Esophagus muscularis mucosa (tissue), 4 donors: Measurements from ENCODE around the gene SSRP1.

Experiments used
- EP300 ChIP-seq: sonication (generic); formaldehyde crosslinking; IDR thresholded peaks from one replicate; pipeline ENCODE4 v1.6.1; 2017; ENCODE audit warnings: antibody characterized with exemption
- POLR2A ChIP-seq: fragments of 450-650 bp; IDR thresholded peaks from one replicate; pipeline ENCODE4 v1.6.1; 2017; ENCODE audit warnings: antibody characterized with exemption, moderate library complexity, mild to moderate bottlenecking, low read depth
- POLR2AphosphoS5 ChIP-seq, 2 donors: sonication (generic); formaldehyde crosslinking; IDR thresholded peaks; one replicate each; pipeline ENCODE4 v1.6.1; 2017; ENCODE audit warnings: antibody characterized with exemption in 2 of 2
- TF ChIP-seq, protein P1 (sequence below), 3 experiments: fragments of 200-600 bp in 2 of 3; fragments of 450-650 bp in 1 of 3; sonication (generic) in 2 of 3; IDR thresholded peaks; one replicate each; pipeline ENCODE4 v1.5.1; 2017 to 2019; ENCODE audit warnings: antibody characterized with exemption in 3 of 3, mild to moderate bottlenecking in 2 of 3, moderate library complexity in 1 of 3

DNA sequence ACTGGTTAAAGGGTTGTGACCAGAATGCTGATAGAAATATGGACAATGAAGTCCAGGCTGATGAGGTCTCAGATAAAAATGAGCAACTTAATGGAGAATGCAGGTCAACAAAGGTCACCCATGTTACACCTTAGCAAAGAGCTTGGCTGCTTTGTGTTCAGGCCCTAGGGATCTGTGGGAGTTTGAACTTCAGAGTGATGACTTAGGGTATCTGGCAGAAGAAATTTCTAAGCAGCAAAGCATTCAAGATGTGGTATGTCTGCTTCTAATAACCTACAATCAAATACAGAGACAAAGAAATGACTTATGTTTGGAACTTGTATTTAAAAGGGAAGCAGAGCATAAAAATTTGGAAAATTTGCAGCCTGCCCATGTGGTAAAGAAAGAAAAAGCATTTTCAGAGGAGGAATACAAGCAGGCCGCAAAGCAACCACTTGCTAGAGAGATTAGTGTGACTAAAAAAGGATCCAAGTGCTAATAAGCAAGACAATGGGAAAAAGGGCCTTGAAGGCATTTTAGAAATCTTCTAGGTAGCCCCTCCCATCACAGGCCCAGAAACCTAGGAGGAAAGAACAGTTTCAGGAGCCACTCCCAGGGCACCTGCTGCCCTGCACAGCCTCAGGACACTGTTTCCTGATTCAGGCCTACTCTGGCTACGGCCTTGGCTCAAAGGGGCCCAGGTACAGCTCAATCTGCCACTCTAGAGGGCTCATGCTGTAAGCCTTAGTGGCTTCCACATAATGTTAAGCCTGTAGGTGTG lies 52.3 kb downstream of the SSRP1 start:
- TF ChIP-seq POLR2A, result no peak
- TF ChIP-seq, protein P1, sequence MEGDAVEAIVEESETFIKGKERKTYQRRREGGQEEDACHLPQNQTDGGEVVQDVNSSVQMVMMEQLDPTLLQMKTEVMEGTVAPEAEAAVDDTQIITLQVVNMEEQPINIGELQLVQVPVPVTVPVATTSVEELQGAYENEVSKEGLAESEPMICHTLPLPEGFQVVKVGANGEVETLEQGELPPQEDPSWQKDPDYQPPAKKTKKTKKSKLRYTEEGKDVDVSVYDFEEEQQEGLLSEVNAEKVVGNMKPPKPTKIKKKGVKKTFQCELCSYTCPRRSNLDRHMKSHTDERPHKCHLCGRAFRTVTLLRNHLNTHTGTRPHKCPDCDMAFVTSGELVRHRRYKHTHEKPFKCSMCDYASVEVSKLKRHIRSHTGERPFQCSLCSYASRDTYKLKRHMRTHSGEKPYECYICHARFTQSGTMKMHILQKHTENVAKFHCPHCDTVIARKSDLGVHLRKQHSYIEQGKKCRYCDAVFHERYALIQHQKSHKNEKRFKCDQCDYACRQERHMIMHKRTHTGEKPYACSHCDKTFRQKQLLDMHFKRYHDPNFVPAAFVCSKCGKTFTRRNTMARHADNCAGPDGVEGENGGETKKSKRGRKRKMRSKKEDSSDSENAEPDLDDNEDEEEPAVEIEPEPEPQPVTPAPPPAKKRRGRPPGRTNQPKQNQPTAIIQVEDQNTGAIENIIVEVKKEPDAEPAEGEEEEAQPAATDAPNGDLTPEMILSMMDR (IDR thresholded peaks at IDR 0.05), result no peak
- no peak for TF ChIP-seq EP300
- no peak for TF ChIP-seq POLR2AphosphoS5 (IDR thresholded peaks at IDR 0.05)
